Left ventricle myocardium inferior (tissue), 1 donor: ENCODE results near the gene NCLN. TPM values are rescaled to one million over a fixed set of nuclear protein-coding genes. Genes with fewer than 3 reads are reported as not detected.

Experiments used
- DNase-seq: peaks from one replicate; pipeline ENCODE4 v3.0.0-alpha.2; 2020
- H3K27ac ChIP-seq: fragments of 200-600 bp; replicated peaks from 2 replicates; pipeline ENCODE4 v1.8.0; 2021
- H3K27me3 ChIP-seq: fragments of 200-600 bp; 2 replicates; pipeline ENCODE4 v1.8.0; 2021; ENCODE audit warnings: low read depth
- H3K36me3 ChIP-seq: fragments of 200-600 bp; 2 replicates; pipeline ENCODE4 v1.8.0; 2021
- H3K4me1 ChIP-seq: fragments of 200-600 bp; 2 replicates; pipeline ENCODE4 v1.8.0; 2021
- H3K4me3 ChIP-seq: fragments of 200-600 bp; 2 replicates; pipeline ENCODE4 v1.8.0; 2021; ENCODE audit warnings: mild to moderate bottlenecking, moderate library complexity
- H3K9me3 ChIP-seq: fragments of 200-600 bp; replicated peaks from 2 replicates; pipeline ENCODE4 v1.8.0; 2021
- CTCF ChIP-seq: fragments of 200-600 bp; IDR thresholded peaks from 2 replicates; pipeline ENCODE4 v1.8.0; 2021; ENCODE audit warnings: antibody characterized with exemption, mild to moderate bottlenecking, borderline replicate concordance
- intact Hi-C: fragments of 100-400 bp; cut with micrococcal nuclease; formaldehyde crosslinking; loops from one replicate; pipeline ENCODE4 v1.11.0; 2022
- total RNA-seq: library from RNA; stranded (reverse); fragmentation: NEBNext Ultra II Directional; extraction: Animal tissue kit (Norgen Biotek cat#: 25700); gene quantifications from one replicate; pipeline ENCODE4 v1.2.1, GENCODE V29; 2021
- donor health status: DM: no; HTN: yes; CAD: no; lungs with severe emphysema.

NCLN gene
- total RNA-seq, 1 donor from 2014 or later: 28.3 TPM

- no peak for TF ChIP-seq CTCF
- Histone ChIP-seq H3K27ac (no peak overlapping the region), H3K4me3 (no peak overlapping the region), H3K36me3 (peaks cover 35% of the 10 kb centered on the region), H3K4me1 (peaks cover 7% of the 10 kb centered on the region), H3K27me3 (no peaks in the 10 kb centered on the region), H3K9me3 (no peaks in the 10 kb centered on the region)
- DNase-seq: no peak
- intact Hi-C loops: no loop called here
Observed at GRCh38 chr19:3194106-3195087, 8.7 kb downstream of the NCLN start.

- Histone ChIP-seq H3K27me3 (no peaks in the 10 kb centered on the region), H3K27ac (no peak overlapping the region), H3K36me3 (peaks cover 35% of the 10 kb centered on the region), H3K9me3 (no peaks in the 10 kb centered on the region), H3K4me3 (no peak overlapping the region), H3K4me1 (no peaks in the 10 kb centered on the region)
- no peak for TF ChIP-seq CTCF
- DNase-seq: no peak
- intact Hi-C loops: no loop called here
Observed at GRCh38 chr19:3196064-3196932, 10.6 kb downstream of the NCLN start.

- Histone ChIP-seq H3K36me3 (peaks cover 41% of the 10 kb centered on the region), H3K27ac (no peak overlapping the region), H3K27me3 (no peaks in the 10 kb centered on the region), H3K4me1 (no peaks in the 10 kb centered on the region), H3K9me3 (no peaks in the 10 kb centered on the region), H3K4me3 (no peak overlapping the region)
- intact Hi-C loops: no loop called here
- DNase-seq: no peak
- TF ChIP-seq CTCF: no peak
Observed at GRCh38 chr19:3196933-3197205, 11.1 kb downstream of the NCLN start.

GRCh38 chr19:3198901-3199700 lies 13.4 kb downstream of the NCLN start:
- H3K9me3 ChIP-seq: no peaks in the 10 kb centered on the region
- peaks cover 32% of the 10 kb centered on the region for H3K36me3 ChIP-seq
- intact Hi-C loops: no loop called here
- no peak for TF ChIP-seq CTCF
- H3K27ac ChIP-seq: no peak overlapping the region
- H3K4me1 ChIP-seq: no peaks in the 10 kb centered on the region
- H3K4me3 ChIP-seq: no peak overlapping the region
- DNase-seq: no peak
- no peaks in the 10 kb centered on the region for H3K27me3 ChIP-seq

- no peak overlapping the region for H3K4me3 ChIP-seq
- no peak for TF ChIP-seq CTCF
- H3K27me3 ChIP-seq: no peaks in the 10 kb centered on the region
- H3K4me1 ChIP-seq: no peaks in the 10 kb centered on the region
- intact Hi-C loops: no loop called here
- H3K27ac ChIP-seq: no peak overlapping the region
- H3K36me3 ChIP-seq: peaks cover 47% of the 10 kb centered on the region
- DNase-seq: no peak
- no peaks in the 10 kb centered on the region for H3K9me3 ChIP-seq
Observed at GRCh38 chr19:3201072-3201700, 15.5 kb downstream of the NCLN start.
